ENCODE measurements around the gene TEX52.
"Not testable (repeated sequence)": the region's sequence is repeated elsewhere in the genome, so short reads cannot be mapped to it uniquely, and the experiment has no call there.

The TEX52 gene

DNA sequence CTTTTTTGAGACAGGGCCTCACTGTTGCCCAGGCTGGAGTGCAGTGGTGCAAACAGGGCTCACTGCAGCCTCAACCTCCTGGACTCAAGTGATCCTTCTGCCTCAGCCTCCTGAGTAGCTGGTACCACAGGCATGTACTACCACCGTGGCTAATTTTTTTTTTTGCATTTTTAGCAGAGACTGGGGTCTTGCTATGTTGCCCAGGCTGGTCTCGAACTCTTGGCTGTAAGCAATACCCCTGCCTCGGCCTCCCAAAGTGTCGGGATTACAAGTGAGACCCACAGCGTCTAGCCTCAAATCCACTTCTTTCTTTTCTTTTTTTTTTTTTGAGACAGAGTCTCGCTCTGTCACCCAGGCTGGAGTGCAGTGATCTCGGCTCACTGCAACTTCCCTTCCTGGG lies 6.6 kb upstream of the TEX52 start:
- DNase-seq: not testable (repeated sequence)

DNA sequence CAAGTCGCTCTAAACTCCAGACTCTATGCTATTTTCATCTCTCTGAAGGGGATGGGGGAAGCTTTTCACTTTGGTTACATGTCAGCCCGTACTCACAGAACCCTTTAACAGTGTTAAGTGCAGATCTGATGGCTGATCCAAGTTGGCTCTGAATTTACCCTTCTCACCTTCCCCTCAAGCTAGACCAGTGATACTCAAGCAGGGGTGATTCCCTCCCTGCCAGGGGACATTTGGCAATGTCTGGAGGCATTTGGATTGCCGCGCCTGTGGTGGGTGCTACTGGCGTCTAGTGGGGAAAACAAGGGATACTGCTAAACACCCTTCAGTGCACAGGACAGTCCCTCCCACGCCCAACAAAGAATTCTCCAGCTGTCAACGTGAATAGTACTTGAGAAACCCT lies 6.0 kb upstream of the TEX52 start:
- DNase-seq: no peak

DNA sequence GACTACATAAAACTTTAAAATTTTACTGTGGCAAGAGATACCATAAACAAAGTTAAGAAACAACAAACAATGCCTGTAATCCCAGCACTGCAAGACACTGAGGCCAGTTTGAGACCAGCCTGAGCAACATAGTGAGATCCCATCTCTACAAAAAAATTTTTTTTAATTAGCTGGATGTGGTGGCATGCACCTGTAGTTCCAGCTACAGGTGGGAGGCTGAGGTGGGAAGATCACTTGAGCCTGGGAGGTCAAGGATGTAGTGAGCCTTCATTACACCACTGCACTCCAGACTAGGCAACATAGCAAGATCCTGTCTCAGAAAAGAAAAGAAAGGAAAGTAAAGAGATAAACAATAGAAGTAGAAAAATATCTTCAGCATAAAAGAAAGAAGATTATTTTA lies 3.3 kb upstream of the TEX52 start:
- DNase-seq: no peak

DNA sequence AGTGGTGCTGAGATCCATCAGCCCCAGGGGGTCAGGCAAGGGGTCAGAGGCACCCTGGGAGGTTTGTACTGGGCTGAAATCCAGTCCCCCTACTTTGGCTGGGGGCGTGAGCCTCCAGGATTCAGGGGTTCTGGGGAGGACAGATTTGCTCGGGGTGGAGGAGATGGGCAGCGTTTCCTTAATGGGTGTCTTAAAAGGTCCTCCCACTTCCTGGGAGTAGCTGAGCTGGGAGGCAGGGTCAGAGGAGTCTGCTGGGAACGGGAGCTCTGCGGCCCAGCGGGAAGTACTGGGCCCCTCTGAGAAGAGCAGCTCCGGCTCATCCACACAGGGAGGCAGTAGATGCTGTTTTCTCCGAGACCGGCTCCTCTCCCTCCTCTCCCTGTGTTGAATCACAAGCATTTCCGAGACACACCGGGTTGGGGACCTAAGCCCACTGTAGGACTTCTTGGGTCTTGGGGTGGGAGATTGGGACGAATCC lies 2.1 kb upstream of the TEX52 start:
- DNase-seq: no peak

DNA sequence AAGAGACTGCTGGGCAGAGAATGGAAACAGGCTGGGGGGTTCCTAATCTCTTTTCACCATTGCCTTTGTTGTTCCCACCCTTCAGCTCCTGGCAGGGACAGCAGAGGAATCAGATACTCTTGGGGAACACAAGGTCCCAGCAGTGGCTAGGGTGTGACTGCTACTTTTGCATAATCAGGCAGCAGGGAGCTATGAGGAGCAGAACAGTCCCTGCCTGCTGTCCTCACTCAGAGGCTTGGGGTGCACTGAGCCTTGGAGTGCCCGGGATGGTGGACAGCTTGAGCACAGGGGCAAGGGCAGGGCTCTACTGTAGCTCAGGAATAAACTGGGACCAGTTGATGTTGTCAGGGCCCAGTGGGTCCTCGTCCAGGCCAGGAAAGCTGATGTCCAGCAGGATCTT lies 1.5 kb upstream of the TEX52 start:
- no peak for DNase-seq

DNA sequence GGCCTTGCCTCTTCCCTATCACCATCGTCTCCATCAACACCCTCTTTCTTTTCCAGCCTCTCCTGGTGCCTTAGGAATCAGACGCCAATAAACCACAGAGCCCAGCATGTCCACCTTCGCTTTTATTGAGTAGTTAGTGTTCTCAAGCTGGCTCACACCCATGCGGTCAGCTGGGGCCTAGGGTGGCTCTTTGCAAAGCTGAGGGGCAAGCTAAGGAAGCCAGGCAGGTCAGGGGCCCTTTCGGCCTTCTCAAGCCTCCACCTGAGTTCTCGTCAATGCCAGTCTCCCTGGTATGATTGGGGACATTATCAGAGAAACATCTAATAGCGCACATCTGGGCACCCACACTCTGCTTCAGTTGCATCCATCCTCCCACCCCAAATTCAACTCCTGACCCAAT lies 737 bp upstream of the TEX52 start:
- DNase-seq: no peak

DNA sequence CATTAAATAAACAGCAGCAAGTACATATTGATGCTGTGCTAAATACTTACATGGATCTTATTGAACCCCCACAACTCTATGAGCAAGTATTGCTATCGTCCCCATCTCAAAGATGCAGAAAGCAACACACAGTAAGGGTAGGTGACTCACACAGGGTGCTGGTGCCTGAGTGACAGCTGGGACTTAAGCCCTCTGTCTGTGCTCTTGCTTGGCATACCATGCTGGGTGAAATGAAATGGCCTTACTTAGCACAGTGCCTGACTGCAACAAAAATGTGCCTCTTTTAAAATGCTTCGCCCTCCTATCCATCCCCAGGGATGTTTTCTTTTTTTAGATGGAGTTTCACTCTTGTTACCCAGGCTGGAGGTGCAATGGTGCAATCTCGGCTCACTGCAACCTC lies 788 bp downstream of the TEX52 start:
- no peak for DNase-seq

DNA sequence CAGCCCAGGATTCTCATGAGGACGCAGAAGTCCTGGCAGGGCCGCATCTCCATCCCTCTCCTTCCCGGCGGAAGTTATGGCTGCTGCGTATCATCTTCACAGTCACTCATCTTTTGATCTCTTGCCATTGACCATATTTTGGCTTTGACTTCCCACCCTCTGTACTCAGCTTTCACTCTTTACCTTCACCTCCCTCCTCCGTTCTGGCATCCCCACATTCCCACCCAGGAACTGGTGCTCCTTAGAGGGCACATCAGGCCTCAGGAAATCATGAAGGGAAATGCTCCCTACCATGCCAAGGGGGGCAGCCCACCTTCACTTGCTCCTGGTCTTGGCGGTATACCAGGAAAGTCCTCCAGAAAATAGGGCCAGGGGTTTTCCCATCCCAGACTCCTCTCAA lies 1.3 kb downstream of the TEX52 start:
- DNase-seq: no peak

DNA sequence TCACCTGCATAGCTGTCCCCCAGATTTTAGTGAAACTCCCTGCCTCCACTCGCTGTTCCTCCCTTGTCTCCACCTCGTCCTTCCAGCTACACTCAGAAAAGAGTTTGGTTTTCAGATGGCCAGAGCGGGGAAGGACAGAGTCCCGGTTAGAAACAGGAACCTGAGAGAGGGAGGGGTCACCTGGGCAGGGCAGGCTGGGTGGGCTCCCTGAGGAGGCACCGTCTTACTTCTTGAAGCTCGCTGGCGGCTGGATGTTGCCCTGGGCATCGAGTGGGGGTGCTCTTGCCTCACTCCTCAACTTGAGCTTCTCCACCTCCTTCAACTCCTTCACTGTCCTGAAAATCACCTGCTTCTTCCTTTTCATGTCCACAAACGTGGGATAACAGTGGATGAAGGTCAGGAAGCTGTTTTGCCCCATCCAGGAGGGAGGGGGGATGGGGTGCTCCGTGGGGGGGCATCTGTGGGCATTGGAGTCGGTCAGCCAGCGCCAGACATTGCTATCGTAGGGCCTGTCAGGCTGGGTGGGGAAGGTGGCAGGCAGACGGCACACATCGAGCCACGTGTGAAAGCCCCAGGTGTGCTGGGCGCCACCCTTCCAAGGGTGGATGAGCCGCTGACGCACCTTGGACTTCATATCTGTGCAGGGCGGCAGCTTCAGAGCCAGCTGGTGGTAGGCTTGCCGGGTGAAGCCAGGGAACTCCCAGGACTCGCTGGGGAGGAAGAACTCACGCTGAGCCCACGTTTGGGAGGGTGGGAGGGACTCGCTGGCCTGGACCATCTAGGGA lies 2.0 kb downstream of the TEX52 start:
- no peak for DNase-seq

DNA sequence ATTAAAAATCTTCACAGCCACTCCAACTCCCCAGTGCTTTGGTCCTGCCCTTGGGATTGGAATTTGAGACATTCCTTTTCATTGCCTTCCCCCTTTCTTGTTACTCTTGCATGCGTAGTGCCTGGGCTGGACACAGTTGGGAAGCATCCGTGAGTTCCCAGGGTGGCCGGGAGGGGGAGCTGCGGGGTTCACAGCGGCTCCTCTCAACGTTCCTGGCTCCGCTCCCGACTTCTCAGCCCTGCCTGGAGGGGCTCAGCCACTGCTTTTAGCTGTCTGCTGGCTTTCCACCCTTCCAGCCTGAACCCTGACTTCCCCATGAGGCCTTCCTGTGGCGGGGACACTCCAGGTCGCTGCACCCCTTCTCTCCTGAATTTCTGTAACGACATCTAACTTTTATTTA lies 3.2 kb downstream of the TEX52 start:
- DNase-seq: peak; percentile 73

DNA sequence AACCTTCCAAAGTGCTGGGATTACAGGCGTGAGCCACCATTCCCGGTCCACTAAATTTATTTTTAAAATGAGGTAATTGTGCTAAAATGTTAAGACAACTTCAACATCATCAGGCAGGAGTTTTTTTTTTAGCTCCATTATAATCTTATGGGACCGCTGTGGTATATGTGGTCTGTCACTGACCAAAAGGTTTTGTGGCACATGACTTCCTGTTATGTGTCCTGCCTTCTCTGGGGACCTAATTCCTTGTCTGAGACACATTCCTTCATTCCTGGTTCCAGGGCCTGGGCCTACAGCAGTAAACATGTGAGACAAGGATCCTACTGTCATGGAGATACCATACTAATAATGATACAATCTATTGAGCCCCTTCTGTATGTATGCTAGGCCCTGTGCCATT lies 4.9 kb downstream of the TEX52 start:
- DNase-seq: no peak

DNA sequence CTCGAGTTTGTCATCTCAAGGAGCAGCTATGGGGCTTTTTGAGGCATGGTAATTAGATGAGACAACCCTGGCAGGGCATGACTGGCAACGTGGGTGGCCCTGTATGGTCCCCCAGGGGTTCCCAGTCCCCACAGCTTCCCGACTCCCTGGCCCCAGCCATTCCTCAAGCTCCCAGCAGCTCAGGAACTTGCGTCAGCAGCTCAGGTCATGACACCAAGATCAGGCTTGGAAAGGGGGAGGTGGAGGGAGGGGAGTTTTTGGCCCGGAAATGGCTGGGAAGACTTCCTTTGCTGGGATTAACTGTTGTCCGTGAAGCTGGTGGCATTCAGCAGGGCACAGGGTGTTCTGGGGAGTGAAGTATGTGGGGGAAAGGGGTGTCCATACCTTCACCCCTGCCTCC lies 11.6 kb downstream of the TEX52 start:
- DNase-seq: no peak

DNA sequence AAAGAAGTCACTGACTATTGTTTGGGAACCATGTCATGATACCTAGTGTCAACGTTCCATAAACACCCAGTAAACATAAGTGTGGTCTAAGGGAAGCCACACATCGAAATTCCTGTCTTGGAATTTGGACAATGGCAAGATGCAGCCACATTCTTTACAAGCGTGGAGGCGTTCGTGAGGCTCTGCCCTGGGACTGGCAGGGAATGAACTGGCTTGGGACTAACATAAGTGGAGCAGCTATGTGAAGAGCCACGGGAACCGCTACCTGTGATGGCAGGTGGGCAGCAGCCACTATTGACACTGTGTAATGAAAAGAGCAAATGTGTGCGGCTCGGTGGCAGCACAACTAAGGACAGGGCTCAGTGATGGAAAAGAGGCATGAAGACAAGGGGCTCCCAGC lies 12.1 kb downstream of the TEX52 start:
- no peak for DNase-seq

DNA sequence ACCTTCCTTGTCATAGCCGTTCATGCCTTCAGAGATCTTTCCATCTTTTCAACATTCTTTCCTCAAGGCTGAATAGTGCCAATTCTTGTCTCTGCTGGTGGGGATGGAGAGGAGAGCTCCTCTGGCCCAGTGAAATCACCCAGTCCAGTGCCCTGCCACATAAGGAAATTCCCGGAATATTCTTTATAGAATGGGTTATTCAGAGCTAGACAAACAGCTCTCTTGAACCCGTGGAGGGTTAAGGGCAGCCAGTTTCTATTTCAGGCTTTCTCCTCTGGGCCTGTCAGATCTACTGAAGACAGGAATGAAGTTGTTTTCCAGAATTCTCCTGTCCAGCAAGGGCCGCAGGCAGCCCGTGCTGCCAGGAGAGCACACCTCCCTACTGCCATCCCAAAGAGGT lies 13.9 kb downstream of the TEX52 start:
- DNase-seq: no peak

DNA sequence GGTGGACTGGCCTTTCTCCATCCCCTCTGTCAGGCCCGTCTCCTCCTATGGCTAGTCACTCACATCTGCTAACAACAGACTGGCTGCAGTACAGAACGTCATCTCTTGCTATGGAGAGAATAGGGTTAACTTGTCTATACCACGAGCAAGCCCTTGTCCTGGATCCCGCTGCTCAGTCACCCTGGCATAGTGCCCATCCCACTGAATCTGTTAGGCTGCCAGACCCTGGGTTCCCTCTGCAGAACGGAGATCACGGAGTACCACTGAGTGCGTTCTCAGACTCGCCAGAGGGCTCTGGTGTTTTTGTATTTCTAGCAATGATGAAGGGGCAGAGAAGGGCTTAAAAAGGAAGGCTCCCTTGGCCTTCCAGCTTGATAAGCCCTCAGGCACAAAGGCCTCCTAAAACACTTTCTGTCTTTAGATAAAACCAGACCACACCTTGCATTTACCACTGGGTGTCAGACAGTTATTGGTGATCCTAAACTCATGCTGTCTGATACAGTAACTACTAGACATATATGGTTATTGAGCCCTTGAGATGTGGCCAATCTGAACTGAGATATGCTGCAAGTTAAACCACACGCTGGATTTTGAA lies 15.7 kb downstream of the TEX52 start:
- no peak for DNase-seq

DNA sequence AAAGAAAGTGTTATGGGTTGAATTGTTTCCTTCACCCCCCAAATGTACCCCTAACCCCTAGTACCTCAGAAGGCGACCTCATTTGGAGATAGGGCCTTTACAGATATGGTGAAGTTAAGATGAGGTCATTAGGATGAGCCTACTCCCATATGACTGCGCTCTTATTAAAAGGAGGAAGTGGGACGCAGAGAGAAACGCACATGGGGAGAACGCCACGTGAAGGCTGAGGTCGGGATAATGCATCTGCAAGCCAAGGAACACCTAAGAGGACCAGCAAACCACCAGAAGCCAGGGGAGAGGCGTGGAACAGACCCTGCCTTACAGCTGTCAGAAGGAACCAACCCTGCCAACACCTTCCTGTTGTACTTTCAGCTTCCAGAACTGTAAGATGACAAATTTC lies 20.3 kb downstream of the TEX52 start:
- DNase-seq: no peak

DNA sequence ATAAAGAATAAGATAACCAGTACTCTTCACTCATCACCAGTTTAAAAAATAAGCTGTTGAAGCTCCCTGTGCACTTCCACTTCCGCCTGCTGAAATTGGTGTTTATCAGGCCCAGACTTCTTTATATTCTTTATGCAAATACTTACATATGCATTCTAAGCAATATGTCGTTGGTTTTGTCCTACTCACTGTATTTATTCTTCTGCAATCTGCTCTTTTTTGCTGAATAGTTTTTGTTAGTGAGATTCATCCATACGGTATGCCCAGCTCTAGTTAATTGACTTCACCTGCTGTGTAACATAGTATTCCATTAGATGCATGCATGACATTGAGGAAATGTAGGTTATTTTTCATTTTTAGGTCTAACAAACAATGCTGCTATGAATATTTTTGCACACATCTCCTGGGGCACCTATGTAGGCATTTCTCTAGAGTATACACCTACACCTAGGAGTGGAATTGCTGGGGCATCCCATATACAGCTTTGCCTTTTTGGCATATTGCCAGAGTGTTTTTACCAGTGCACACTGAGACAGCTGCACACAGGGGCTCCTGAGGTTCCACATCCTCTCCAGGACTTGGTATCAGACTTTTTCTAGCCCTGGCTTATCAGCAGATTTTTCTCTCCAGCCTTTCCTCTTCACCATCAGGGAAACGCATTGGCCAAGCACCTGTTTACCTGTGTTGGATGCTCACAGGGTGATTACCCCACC lies 21.0 kb downstream of the TEX52 start:
- DNase-seq: no peak

DNA sequence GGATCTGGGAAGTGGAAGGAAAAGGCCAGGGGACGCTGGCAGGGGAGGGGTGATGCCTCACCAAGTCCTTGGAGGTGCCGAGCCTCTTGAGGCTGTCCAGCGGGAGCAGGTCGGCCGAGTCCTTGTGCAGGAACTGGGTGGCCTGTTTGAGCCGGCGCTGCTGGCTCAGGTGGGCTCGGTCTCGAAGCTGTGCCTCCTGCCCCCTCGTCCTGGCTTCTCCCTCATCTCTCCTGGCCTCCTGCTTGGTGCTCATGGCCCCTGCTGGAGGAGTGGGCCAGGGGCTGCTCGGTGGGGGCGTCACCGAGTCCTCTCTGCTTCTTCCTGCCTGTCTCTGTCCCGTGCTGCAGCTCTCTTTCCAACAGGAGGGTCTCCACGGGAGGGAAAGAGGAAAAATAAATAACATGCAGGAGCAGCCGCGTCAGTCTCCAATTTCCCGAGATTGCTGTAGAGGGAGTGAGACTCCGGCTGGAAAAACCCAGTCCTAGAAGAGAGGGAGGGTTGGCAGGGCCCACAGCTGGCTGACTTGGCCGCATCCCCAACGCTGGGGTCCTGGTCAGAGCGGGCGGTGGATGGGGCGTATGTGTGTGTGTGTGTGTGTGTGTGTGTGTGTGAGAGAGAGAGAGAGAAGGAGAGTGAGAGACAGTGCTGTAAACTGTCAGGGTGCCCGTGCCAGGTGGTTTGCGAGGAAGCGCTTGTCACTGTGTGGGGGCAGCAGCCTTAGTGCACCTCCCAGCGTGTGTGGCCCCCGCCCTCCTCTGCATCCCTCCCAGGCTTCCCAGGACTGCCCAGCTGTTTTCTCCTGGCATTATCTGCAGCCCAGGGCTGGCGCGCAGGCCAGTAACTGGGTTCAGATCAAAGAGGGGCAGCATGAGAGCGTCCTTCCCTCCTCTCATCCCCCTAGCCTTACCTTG lies 22.0 kb downstream of the TEX52 start, which contains the start of gene NRIP2:
NRIP2 (minus strand) TSS at position 455 of the 911 bp plus-strand sequence; CDS start at position 403, 52 bp downstream.
- no peak for DNase-seq

DNA sequence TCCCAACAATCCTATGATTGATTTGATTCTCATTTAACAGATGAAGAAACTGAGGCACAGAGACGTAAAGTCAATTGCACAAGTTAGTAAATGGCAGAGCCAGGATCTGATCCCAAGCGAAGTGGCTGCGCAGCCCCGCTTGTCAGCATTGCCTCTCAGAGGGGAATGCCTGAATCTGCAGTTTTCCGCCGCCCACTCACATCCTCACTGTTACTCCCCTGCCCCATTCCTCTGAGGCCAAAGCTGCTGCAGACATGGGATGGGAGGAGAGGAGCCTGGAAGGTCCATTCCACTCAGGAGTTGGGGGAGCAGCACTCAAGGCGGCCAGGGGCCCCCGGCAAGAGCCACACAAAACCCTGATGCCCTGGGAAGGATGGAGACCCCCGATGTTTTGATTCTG lies 23.0 kb downstream of the TEX52 start:
- DNase-seq: no peak

DNA sequence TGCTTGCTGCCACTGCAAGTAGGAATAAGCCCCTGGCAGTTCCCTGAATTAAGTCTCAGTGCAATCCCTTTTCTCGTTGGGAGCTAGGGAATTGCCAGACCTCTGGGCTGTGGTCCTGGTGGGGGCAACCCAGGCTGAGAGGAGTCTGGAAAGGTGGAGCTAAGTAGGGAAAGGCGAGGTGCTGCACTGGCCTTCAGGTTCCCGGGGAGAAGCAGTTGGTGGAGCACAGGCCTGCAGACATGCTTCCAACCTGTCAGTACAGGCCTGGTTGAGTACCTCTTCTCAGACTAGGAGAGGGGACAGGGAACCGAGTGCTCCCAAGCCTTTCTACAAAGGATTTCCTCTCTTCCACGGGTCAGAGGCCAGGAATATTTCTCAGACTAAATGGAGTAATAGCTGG lies 23.5 kb downstream of the TEX52 start:
- no peak for DNase-seq

DNA sequence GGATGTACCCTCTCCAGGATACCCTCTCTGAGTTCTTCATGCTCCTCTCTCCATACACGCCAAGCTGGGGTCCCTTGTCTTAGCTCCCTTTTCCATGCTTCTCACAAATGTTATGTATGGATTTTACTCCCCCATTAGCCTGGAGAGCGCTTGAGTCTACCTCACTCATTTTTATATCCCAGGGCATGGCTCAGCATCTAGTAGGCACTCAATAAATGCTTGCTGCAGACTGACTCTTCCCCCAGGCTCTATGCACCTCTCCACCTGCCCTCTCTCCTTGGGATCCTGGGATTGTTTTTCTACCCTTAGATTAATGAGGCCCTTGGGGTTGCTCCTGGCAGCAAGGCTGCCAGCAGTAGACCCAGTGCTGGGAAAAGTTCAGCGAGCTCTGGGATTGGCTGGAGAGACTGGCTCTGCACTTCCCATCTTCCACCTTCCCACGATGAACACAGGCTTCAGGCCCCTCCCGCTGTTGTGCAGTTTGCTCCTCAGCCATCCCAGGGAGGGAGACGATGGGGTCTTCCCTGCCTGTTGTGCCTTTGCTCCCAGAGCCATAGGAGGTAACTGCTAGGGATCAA lies 24.2 kb downstream of the TEX52 start:
- no peak for DNase-seq

DNA sequence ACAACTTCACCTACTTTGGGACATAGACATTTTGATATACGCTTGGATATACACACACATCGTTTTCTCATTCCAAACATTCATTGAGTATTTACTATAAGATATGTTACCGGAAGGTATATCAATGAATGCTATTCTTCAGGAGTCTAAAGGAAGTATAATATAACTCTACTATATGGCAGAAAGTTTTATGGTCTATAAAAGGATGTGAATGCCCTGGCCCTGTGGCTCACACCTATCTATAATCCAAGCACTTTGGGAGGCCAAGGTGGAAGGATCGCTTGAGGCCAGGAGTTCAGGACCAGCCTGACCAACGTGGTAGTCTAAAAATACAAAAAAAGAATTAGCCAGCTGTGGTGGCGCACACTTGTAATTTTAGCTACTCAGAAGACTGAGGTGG lies 27.6 kb downstream of the TEX52 start:
- no peak for DNase-seq
